ENCODE results near the gene STAP2.

Gene STAP2

DNA sequence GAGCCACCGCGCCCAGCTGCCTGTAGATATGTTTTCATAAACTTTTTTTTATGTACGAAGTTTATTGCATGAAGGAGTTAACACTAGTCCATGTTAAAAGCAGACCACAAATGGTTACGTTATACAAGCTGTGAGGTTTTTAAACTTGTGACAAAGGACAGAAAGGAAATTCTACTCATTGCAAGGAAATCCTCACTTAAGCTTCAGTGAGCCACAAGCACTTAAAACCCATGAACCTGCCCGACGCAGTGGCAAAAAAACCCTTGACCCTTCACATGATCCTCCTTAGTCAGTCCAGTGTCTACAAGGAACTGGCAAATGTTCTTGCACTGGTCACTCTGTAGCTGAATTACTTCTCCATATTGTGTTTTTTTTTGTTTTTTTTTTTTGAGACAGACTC is 8.9 kb upstream of the STAP2 start:
- H3K79me2 ChIP-seq (ENCODE audit: insufficient read depth, low read length) = no peaks in the 10 kb centered on the region
- H3K9ac ChIP-seq (ENCODE audit: low read length) = no peak overlapping the region
- peaks cover 7% of the 10 kb centered on the region for H3K4me1 ChIP-seq (ENCODE audit: insufficient read depth, low read length, severe bottlenecking)
- no peak overlapping the region for H3K27ac ChIP-seq (ENCODE audit: low read depth, low read length, poor library complexity, severe bottlenecking)
- TF ChIP-seq, protein P1, sequence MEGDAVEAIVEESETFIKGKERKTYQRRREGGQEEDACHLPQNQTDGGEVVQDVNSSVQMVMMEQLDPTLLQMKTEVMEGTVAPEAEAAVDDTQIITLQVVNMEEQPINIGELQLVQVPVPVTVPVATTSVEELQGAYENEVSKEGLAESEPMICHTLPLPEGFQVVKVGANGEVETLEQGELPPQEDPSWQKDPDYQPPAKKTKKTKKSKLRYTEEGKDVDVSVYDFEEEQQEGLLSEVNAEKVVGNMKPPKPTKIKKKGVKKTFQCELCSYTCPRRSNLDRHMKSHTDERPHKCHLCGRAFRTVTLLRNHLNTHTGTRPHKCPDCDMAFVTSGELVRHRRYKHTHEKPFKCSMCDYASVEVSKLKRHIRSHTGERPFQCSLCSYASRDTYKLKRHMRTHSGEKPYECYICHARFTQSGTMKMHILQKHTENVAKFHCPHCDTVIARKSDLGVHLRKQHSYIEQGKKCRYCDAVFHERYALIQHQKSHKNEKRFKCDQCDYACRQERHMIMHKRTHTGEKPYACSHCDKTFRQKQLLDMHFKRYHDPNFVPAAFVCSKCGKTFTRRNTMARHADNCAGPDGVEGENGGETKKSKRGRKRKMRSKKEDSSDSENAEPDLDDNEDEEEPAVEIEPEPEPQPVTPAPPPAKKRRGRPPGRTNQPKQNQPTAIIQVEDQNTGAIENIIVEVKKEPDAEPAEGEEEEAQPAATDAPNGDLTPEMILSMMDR (IDR thresholded peaks at IDR 0.05; ENCODE audit: low read length) = no peak
- no peak for TF ChIP-seq EZH2 (IDR thresholded peaks at IDR 0.05; ENCODE audit: borderline replicate concordance, low read length)
- H3F3A ChIP-seq (ENCODE audit: insufficient read depth, low read length) = no peaks in the 10 kb centered on the region
- no peak overlapping the region for H3K4me2 ChIP-seq (ENCODE audit: low read length)
- no peaks in the 10 kb centered on the region for H4K20me1 ChIP-seq (ENCODE audit: insufficient read depth, low read length)
- H3K4me3 ChIP-seq (ENCODE audit: low read depth, low read length, poor library complexity, severe bottlenecking) = no peak overlapping the region
- H3K27me3 ChIP-seq (ENCODE audit: insufficient read depth, low read length) = no peaks in the 10 kb centered on the region
- H2AFZ ChIP-seq (ENCODE audit: low read length) = no peak overlapping the region
- no peaks in the 10 kb centered on the region for H3K9me2 ChIP-seq (ENCODE audit: low read depth, low read length)
- H3K9me3 ChIP-seq (ENCODE audit: low read length) = no peaks in the 10 kb centered on the region
- peaks cover 15% of the 10 kb centered on the region for H3K36me3 ChIP-seq (ENCODE audit: insufficient read depth, low read length)

DNA sequence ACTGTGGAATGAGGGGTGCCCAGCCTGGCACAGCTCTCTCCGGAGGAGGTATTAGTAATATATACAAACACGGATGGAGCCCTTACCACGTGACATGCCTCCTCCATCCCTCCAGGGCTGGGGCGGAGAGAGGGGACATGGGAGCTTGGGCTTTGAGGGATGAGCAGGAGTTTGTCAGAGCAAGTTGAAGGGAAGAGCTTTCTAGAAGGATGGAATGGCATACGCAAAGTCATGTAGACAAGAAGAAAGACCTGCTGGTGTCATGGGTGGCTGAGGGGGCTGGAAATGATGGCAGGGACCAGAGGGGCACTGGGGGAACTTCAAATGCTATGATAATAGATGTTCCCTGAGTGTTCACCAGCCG is 7.4 kb upstream of the STAP2 start:
- H3K9me2 ChIP-seq (ENCODE audit: low read depth, low read length) = no peaks in the 10 kb centered on the region
- H3K27ac ChIP-seq (ENCODE audit: low read depth, low read length, poor library complexity, severe bottlenecking) = no peak overlapping the region
- H3K4me1 ChIP-seq (ENCODE audit: insufficient read depth, low read length, severe bottlenecking) = peaks cover 12% of the 10 kb centered on the region
- no peaks in the 10 kb centered on the region for H3K9me3 ChIP-seq (ENCODE audit: low read length)
- peaks cover 15% of the 10 kb centered on the region for H3K36me3 ChIP-seq (ENCODE audit: insufficient read depth, low read length)
- no peaks in the 10 kb centered on the region for H3F3A ChIP-seq (ENCODE audit: insufficient read depth, low read length)
- no peak overlapping the region for H3K9ac ChIP-seq (ENCODE audit: low read length)
- no peak overlapping the region for H3K4me3 ChIP-seq (ENCODE audit: low read depth, low read length, poor library complexity, severe bottlenecking)
- TF ChIP-seq, protein P1 (IDR thresholded peaks at IDR 0.05; ENCODE audit: low read length) = no peak
- TF ChIP-seq EZH2 (IDR thresholded peaks at IDR 0.05; ENCODE audit: borderline replicate concordance, low read length) = no peak
- H2AFZ ChIP-seq (ENCODE audit: low read length) = no peak overlapping the region
- H3K27me3 ChIP-seq (ENCODE audit: insufficient read depth, low read length) = no peaks in the 10 kb centered on the region
- no peaks in the 10 kb centered on the region for H4K20me1 ChIP-seq (ENCODE audit: insufficient read depth, low read length)
- H3K4me2 ChIP-seq (ENCODE audit: low read length) = no peak overlapping the region
- no peaks in the 10 kb centered on the region for H3K79me2 ChIP-seq (ENCODE audit: insufficient read depth, low read length)

DNA sequence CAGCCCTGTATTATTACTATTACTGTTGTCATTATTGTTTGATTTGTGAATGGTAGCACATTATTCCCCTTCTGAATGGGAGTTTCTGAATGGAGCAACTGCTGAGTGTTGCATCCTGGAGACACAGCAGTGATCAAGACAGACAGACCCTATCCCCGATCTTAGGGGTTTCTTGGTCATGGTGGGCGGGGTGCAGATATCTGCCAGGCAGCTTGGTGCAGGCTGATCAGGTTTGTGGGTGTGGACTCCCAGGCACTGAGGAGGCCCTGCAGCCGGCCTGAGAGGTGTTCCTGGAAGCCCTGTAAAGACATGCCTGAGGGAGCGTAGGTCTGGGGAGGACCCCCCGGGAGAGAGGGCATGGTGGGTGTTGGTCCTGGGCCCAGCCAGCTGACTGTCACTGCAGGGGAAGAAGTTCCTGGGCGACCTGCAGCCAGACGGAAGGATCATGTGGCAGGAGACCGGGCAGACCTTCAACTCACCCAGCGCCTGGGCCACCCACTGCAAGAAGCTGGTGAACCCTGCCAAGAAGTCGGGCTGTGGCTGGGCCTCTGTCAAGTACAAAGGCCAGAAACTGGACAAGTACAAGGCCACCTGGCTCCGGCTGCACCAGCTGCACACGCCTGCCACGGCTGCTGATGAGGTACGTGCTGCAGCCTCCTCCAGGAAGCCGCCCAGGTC is 6.9 kb upstream of the STAP2 start:
- no peak overlapping the region for H3K4me2 ChIP-seq (ENCODE audit: low read length)
- peaks cover 15% of the 10 kb centered on the region for H3K36me3 ChIP-seq (ENCODE audit: insufficient read depth, low read length)
- H3K9me3 ChIP-seq (ENCODE audit: low read length) = no peaks in the 10 kb centered on the region
- no peak overlapping the region for H2AFZ ChIP-seq (ENCODE audit: low read length)
- no peaks in the 10 kb centered on the region for H3F3A ChIP-seq (ENCODE audit: insufficient read depth, low read length)
- H3K9me2 ChIP-seq (ENCODE audit: low read depth, low read length) = no peaks in the 10 kb centered on the region
- no peak for TF ChIP-seq EZH2 (IDR thresholded peaks at IDR 0.05; ENCODE audit: borderline replicate concordance, low read length)
- TF ChIP-seq, protein P1 (IDR thresholded peaks at IDR 0.05; ENCODE audit: low read length) = no peak
- H3K27me3 ChIP-seq (ENCODE audit: insufficient read depth, low read length) = no peaks in the 10 kb centered on the region
- H4K20me1 ChIP-seq (ENCODE audit: insufficient read depth, low read length) = no peaks in the 10 kb centered on the region
- H3K9ac ChIP-seq (ENCODE audit: low read length) = no peak overlapping the region
- H3K4me3 ChIP-seq (ENCODE audit: low read depth, low read length, poor library complexity, severe bottlenecking) = no peak overlapping the region
- H3K27ac ChIP-seq (ENCODE audit: low read depth, low read length, poor library complexity, severe bottlenecking) = no peak overlapping the region
- peaks cover 12% of the 10 kb centered on the region for H3K4me1 ChIP-seq (ENCODE audit: insufficient read depth, low read length, severe bottlenecking)
- H3K79me2 ChIP-seq (ENCODE audit: insufficient read depth, low read length) = no peaks in the 10 kb centered on the region
